ENCODE results near the gene HHAT. TPM values are rescaled to one million over a fixed set of nuclear protein-coding genes. Genes with fewer than 3 reads are reported as not detected.
"Not testable (repeated sequence)": the region's sequence is repeated elsewhere in the genome, so short reads cannot be mapped to it uniquely, and the experiment has no call there.

Gene HHAT
- total and polyA plus RNA-seq, 2 donors (not counting 3 experiments of a cell fraction or from before 2014, with no cell fraction given): 2.4 to 4.3 TPM

DNA sequence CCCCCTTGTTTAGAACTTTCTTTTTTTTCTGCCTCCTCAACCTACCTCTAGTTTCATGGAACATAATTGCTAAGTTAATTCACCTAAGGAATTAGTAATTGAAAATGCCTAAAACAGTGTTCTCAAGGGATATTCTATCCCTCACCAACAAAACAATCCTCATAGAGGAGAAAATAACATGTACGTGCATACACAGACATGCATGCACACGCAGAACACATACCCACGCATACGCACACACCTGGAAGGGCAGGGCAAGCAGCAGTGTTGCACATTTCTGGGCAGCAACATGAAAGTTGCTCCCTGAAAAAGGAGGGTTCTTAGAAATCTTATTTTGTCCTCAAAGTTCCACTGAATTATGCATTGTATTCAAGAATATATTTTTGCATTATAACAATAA, 76.6 kb downstream of the HHAT start:
- no peak for FAIRE-seq
- Histone ChIP-seq H3K4me1 (ENCODE audit: control insufficient read depth, extremely low read depth, insufficient read depth, low read length) (no peaks in the 10 kb centered on the region), H3K4me2 (ENCODE audit: insufficient read depth, low read length) (no peak overlapping the region), H3K9ac (replicated peaks; ENCODE audit: extremely low read depth, insufficient read depth, low read length) (no peak overlapping the region), H3K9me3 (replicated peaks; ENCODE audit: control insufficient read depth, insufficient read depth, low read length) (no peaks in the 10 kb centered on the region), H3K4me3 (replicated peaks in 1 of 3; ENCODE audit: insufficient read depth in 1 of 3, low read depth in 1 of 3, low read length in 3 of 3) (no peak overlapping the region), H2AFZ (ENCODE audit: low read depth, low read length) (no peak overlapping the region), H4K20me1 (replicated peaks; ENCODE audit: control insufficient read depth, extremely low read depth, insufficient read depth, low read length) (no peaks in the 10 kb centered on the region), H3K36me3 (ENCODE audit: control insufficient read depth in 2 of 2, extremely low read depth in 1 of 2, insufficient read depth in 2 of 2, low read length in 2 of 2) (no peaks in the 10 kb centered on the region), H3K27me3 (ENCODE audit: control insufficient read depth in 2 of 2, insufficient read depth in 2 of 2, low read length in 2 of 2) (peaks cover 3 to 11% of the 10 kb centered on the region in 2 experiments), H3K27ac (ENCODE audit: insufficient read depth, low read depth, low read length) (no peak overlapping the region), H3K9me1 (replicated peaks; ENCODE audit: control insufficient read depth, extremely low read depth, insufficient read depth, low read length) (no peaks in the 10 kb centered on the region), H3K79me2 (ENCODE audit: control insufficient read depth, insufficient read depth, low read length) (no peaks in the 10 kb centered on the region)
- CTCF ChIA-PET: interaction anchor here (1.0 to 9.7 kb wide), 4 partner anchors 42 to 836 kb away, joined by 3 to 202 read pairs (median 14); partner anchors contain the start of gene KCNH1
- TF ChIP-seq EZH2 (IDR thresholded peaks at IDR 0.05; ENCODE audit: borderline replicate concordance, low read depth, low read length, severe bottlenecking): no peak
- TF ChIP-seq JUN (IDR thresholded peaks at IDR 0.05; ENCODE audit: borderline replicate concordance, insufficient read depth, insufficient read length, low read depth): no peak
- no peak for TF ChIP-seq GATA2 (IDR thresholded peaks at IDR 0.05; ENCODE audit: insufficient read depth, insufficient read length, low read depth, low read length)
- intact Hi-C loops (cut with micrococcal nuclease) (no loop called here), dilution Hi-C loops (cut with MboI; ENCODE audit: extremely low pct_ligation_motif_present, low sequenced_read_pairs) (no loop called here)
- no TSS peak for BruUV-seq (replicated peaks)
- POLR2A ChIA-PET: no interaction called here
- no peak for DNase-seq (ENCODE audit: low read depth, low spot score)

- H3K79me2 ChIP-seq (ENCODE audit: control insufficient read depth, insufficient read depth, low read length); dilution Hi-C loops (cut with MboI; ENCODE audit: extremely low pct_ligation_motif_present, low sequenced_read_pairs); POLR2A ChIA-PET; H3K4me3 ChIP-seq (replicated peaks in 1 of 3; ENCODE audit: insufficient read depth in 1 of 3, low read depth in 1 of 3, low read length in 3 of 3); DNase-seq (ENCODE audit: low read depth, low spot score); H3K4me2 ChIP-seq (ENCODE audit: insufficient read depth, low read length); H3K9me3 ChIP-seq (replicated peaks; ENCODE audit: control insufficient read depth, insufficient read depth, low read length); BruUV-seq (replicated peaks); FAIRE-seq; H3K36me3 ChIP-seq (ENCODE audit: control insufficient read depth in 2 of 2, extremely low read depth in 1 of 2, insufficient read depth in 2 of 2, low read length in 2 of 2); H3K27ac ChIP-seq (ENCODE audit: insufficient read depth, low read depth, low read length); H3K4me1 ChIP-seq (ENCODE audit: control insufficient read depth, extremely low read depth, insufficient read depth, low read length); H3K9me1 ChIP-seq (replicated peaks; ENCODE audit: control insufficient read depth, extremely low read depth, insufficient read depth, low read length); intact Hi-C loops (cut with micrococcal nuclease); H3K9ac ChIP-seq (replicated peaks; ENCODE audit: extremely low read depth, insufficient read depth, low read length); H4K20me1 ChIP-seq (replicated peaks; ENCODE audit: control insufficient read depth, extremely low read depth, insufficient read depth, low read length); H2AFZ ChIP-seq (ENCODE audit: low read depth, low read length): not testable (repeated sequence)
- H3K27me3 ChIP-seq (ENCODE audit: control insufficient read depth in 2 of 2, insufficient read depth in 2 of 2, low read length in 2 of 2): peaks cover 3 to 11% of the 10 kb centered on the region in 2 experiments
- CTCF ChIA-PET: interaction anchor here (0.7 to 9.7 kb wide), 20 partner anchors 10 to 1106 kb away, joined by 3 to 202 read pairs (median 5); partner anchors contain the start of gene KCNH1
Observed at GRCh38 chr1:210406341-210406740, 77.6 kb downstream of the HHAT start.
